GM19395 (cell line): ENCODE results near the gene MSMO1.
"Not testable (repeated sequence)": the region's sequence is repeated elsewhere in the genome, so short reads cannot be mapped to it uniquely, and the experiment has no call there.

Source experiments
- ATAC-seq: cut with Tn5 transposase; IDR thresholded peaks from one replicate; pipeline ENCODE4 v1.9.1; 2021; ENCODE audit warnings: mild to moderate bottlenecking, moderate library complexity; ENCODE audit not compliant: unreplicated experiment

The MSMO1 gene

GRCh38 chr4:165324236-165324917 lies 3.1 kb upstream of the MSMO1 start:
- no peak for ATAC-seq

GRCh38 chr4:165324918-165325304 lies 2.6 kb upstream of the MSMO1 start:
- no peak for ATAC-seq

DNA sequence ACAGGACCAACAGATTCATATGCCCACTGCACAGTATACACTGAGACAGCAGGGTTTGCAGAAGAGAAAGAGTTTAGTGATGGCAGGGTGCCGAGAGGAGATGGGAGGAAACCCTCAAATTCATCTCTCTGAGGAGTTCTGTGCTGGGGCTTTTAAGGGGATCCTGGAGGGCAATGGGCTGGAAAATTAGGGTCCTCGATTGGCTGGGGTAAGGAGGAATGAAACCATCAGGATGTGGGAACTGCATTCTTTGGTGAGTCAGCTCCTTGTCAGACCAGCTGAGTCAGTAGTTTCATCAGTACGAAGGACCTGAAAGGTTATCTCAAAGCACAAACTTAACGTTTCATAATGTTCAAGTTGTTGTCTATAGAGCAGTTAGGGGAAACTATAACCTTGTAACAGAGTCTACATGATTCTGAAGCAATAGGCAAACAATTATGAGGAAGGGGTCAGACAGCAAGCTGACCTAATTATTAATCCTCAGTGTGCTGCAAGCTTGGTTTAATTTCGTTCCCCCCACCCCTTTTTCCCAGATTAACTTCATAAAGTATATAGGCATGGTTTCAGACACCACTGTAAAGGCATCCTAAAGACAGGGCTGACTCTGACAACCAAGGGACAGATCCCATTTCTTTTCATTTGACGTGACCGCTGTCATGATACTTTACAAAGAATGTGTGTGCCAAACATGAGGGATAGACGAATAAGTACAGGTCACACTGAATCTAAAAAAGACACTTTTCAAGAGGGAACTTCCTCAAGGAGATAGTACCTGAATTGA lies 1.5 kb upstream of the MSMO1 start:
- no peak for ATAC-seq

DNA sequence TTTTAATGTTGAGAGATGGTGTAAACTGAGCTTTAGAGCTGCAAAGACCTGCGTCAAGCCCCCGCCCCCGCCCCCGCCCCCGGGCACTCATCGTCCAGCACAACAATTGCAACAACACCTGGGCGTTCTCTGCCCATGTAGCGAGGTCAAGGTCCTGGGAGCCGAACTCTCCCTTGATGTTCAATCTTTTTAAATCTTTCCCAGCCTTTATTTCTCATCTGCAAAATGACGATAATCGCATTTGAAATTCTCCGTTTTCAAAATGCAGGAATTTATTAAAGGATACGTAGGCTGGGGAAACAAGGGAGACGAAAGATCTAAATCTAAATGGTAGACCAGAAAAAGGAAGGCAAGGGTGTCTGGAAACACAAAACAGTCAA lies 648 bp upstream of the MSMO1 start:
- ATAC-seq: peak; percentile 22

- ATAC-seq: peak; percentile 1
Measured at GRCh38 chr4:165328101-165328425, 594 bp downstream of the MSMO1 start.

- no peak for ATAC-seq
Measured at GRCh38 chr4:165328708-165329107, 1.2 kb downstream of the MSMO1 start.

- ATAC-seq: no peak
Measured at GRCh38 chr4:165330071-165330470, 2.6 kb downstream of the MSMO1 start.

- no peak for ATAC-seq
Measured at GRCh38 chr4:165330666-165331065, 3.2 kb downstream of the MSMO1 start.

DNA sequence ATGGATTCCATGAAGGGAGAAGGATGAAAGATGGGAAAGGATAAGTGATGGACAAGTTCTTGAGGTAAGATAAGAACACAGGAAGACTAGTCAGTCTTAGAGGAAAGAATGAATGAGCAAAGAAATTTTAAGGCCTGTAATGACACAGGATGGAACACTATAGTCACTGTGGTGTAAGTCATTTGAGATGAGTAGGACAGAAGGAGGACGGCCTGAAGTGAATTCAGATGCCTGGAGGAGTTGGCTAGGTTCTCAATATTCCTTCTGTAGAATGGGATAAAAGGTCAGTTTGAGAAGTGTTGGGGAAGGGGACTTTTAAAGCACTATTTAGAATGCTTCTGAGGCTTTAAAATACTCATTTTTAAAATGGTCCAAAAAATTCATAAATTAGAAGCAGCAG lies 3.9 kb downstream of the MSMO1 start:
- no peak for ATAC-seq

- ATAC-seq: no peak
Measured at GRCh38 chr4:165331823-165332222, 4.4 kb downstream of the MSMO1 start.

DNA sequence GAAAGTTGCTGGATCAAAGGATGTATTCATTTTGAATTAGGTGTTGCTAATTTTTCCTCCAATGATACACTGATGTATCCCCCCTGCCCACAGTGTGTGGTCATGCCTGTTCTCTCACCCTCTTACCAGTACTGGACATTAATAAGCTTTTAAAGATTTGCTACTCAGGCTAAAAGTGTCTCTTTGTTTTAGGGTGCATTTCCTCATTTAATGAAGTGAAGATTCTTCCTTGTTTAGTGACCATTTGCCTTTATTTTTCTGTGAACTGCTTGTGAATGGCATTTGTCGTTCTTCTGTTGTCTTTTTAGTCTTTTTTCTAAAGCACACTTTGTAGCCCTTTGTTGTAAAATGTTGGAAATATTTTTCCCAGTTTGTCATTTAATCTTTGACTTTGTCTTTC lies 5.0 kb downstream of the MSMO1 start:
- no peak for ATAC-seq

- ATAC-seq: no peak
Measured at GRCh38 chr4:165335163-165335703, 7.8 kb downstream of the MSMO1 start.

DNA sequence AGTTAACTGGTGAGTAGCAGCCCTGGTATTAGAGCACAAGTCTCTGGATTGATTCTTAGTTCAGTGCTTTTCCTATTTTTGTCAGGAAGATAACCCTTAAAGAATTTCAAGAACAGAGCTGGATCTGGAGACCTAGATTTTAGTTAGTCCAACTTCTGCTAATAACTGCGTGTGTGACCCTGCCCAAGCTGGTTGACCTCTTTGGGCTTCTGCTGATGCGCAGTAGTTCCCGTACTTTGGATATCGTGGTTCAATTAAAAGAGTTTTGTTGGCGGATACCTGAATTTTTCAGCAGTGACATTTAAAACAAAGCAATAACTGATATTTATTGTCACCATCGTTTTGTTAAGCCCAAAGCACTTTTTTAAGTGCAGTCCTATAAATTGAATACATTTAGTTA lies 9.3 kb downstream of the MSMO1 start:
- no peak for ATAC-seq

- not testable (repeated sequence) for ATAC-seq
Measured at GRCh38 chr4:165342340-165342739, 14.9 kb downstream of the MSMO1 start.

GRCh38 chr4:165343353-165344191 lies 16.1 kb downstream of the MSMO1 start:
- ATAC-seq: no peak

DNA sequence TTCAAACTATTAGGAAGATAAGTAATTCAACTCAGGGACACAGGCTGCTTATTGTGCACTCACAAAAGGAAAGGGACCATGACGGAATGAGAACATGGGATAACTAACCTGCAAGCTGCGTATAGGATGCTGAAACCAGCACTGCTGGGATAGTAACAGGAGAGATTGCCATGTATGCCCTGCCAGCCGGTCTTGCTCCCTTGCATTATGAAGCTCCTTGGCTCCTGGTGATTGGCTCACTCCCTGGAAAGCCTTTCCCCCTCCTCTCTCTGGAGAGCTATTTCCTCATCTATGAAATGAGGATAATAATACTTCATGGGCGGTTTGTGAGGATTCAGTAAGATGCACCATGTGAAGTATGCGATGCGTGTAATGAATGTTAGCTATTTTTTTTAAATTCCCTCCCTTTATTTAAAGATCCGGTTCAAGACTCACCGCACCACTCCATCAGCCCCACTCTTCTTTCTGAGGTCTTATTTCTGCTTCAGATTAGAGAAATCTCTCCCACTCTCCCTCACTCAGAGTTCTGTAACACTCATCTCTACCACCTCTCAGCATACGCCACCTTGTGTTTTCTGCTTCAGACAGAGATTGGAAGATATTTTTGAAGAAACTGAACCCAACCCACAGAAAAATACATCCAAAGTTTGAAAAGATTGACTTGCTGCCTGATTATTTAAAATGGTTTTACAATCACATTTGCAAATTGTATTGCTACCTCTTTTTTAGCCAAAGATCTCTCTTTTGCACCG lies 18.4 kb downstream of the MSMO1 start:
- no peak for ATAC-seq

GRCh38 chr4:165347647-165348569 lies 20.4 kb downstream of the MSMO1 start:
- no peak for ATAC-seq

DNA sequence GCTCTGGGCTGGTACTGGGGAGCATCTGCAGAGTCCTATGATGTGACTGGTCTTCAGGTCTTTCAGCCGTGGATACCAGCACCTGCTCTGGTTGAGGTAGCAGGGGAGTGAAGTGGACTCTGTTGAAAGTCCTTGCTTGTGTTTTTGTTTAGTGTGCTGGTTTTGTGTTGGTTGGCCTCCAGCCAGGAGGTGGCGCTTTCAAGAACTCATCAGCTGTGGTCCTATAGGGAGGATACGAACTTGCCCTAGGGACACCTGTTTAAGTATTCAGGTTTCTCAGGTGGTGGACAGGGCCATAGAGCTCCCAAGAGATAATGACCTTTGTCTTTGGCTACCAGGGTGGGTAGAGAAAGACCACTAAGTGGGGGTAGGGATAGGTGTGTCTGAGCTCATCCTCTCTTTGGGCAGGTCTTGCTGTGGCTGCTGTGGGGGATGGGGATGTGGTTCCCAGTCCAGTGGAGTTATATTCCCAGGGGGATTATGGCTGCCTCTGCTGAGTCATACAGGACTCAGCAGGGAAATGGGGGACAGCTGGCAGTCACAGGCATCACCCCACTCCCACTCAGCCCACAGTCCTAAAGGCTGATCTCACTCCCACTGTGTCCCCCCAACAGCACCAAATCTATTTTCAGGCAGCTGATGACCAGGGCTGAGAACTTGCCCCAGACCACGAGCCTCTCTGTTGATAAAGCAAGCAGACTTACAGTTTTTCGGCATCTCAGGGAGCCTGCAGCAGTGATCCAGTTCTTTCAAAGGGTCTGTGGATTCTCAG lies 24.1 kb downstream of the MSMO1 start:
- no peak for ATAC-seq

GRCh38 chr4:165355900-165356300 lies 28.4 kb downstream of the MSMO1 start:
- no peak for ATAC-seq
